Measurements from ENCODE around the gene RALGPS1.

Gene RALGPS1

GRCh38 chr9:127124111-127124531, 209.5 kb downstream of the RALGPS1 start:
- DNase-seq (ENCODE audit: low read depth): no peak
- TF ChIP-seq POLR2A (IDR thresholded peaks at IDR 0.05; ENCODE audit: extremely low read depth, insufficient read length) (no peak), MAX (IDR thresholded peaks at IDR 0.05; ENCODE audit: low read depth, low read length) (no peak), CTCF (IDR thresholded peaks at IDR 0.05; ENCODE audit: low read depth, low read length) (no peak), MYC (IDR thresholded peaks at IDR 0.05; ENCODE audit: low read depth, low read length) (no peak)
- H3K4me3 ChIP-seq (ENCODE audit: low read depth, low read length): no peak overlapping the region

- no peak for DNase-seq (ENCODE audit: low read depth)
- H3K4me3 ChIP-seq (ENCODE audit: low read depth, low read length): no peak overlapping the region
- TF ChIP-seq CTCF (IDR thresholded peaks at IDR 0.05; ENCODE audit: low read depth, low read length) (no peak), MYC (IDR thresholded peaks at IDR 0.05; ENCODE audit: low read depth, low read length) (no peak), MAX (IDR thresholded peaks at IDR 0.05; ENCODE audit: low read depth, low read length) (no peak), POLR2A (IDR thresholded peaks at IDR 0.05; ENCODE audit: extremely low read depth, insufficient read length) (no peak)
Measured at GRCh38 chr9:127124792-127125191, 210.2 kb downstream of the RALGPS1 start.

GRCh38 chr9:127126971-127127370, 212.4 kb downstream of the RALGPS1 start:
- no peak for DNase-seq (ENCODE audit: low read depth)
- TF ChIP-seq MYC (IDR thresholded peaks at IDR 0.05; ENCODE audit: low read depth, low read length): no peak
- no peak for TF ChIP-seq CTCF (IDR thresholded peaks at IDR 0.05; ENCODE audit: low read depth, low read length)
- TF ChIP-seq MAX (IDR thresholded peaks at IDR 0.05; ENCODE audit: low read depth, low read length): no peak
- TF ChIP-seq POLR2A (IDR thresholded peaks at IDR 0.05; ENCODE audit: extremely low read depth, insufficient read length): no peak
- H3K4me3 ChIP-seq (ENCODE audit: low read depth, low read length): no peak overlapping the region

- H3K4me3 ChIP-seq (ENCODE audit: low read depth, low read length): no peak overlapping the region
- DNase-seq (ENCODE audit: low read depth): no peak
- no peak for TF ChIP-seq CTCF (IDR thresholded peaks at IDR 0.05; ENCODE audit: low read depth, low read length)
- TF ChIP-seq POLR2A (IDR thresholded peaks at IDR 0.05; ENCODE audit: extremely low read depth, insufficient read length): no peak
- TF ChIP-seq MAX (IDR thresholded peaks at IDR 0.05; ENCODE audit: low read depth, low read length): no peak
- TF ChIP-seq MYC (IDR thresholded peaks at IDR 0.05; ENCODE audit: low read depth, low read length): no peak
Measured at GRCh38 chr9:127128341-127129072, 213.9 kb downstream of the RALGPS1 start.

- no peak for DNase-seq (ENCODE audit: low read depth)
- H3K4me3 ChIP-seq (ENCODE audit: low read depth, low read length): no peak overlapping the region
- TF ChIP-seq POLR2A (IDR thresholded peaks at IDR 0.05; ENCODE audit: extremely low read depth, insufficient read length): no peak
- TF ChIP-seq MAX (IDR thresholded peaks at IDR 0.05; ENCODE audit: low read depth, low read length): no peak
- TF ChIP-seq MYC (IDR thresholded peaks at IDR 0.05; ENCODE audit: low read depth, low read length): no peak
- TF ChIP-seq CTCF (IDR thresholded peaks at IDR 0.05; ENCODE audit: low read depth, low read length): no peak
Measured at GRCh38 chr9:127129073-127129717, 214.6 kb downstream of the RALGPS1 start.
